ENCODE results near the gene MYO10.

DNA sequence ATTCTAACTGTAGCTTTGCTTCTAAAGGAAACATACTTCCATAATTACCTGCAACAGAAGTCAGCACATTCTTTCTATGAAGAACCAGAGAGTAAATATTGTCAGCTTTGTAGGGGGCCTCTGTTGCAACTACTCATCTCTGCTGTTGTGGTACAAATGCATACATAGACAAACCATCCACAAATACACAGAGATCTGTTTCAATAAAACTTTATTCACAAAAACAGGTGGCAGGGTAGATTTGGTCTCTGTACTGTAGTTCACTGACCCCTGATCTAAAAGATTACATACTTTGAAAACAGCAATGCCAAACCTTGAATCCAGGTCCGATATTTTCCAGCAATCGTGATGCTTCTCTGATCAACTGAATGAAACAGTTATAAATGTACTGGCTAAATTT, 274.4 kb downstream of the MYO10 start:
- no peak for TF ChIP-seq EZH2 (IDR thresholded peaks at IDR 0.05; ENCODE audit: low read depth, unreplicated experiment)
- TF ChIP-seq, protein P1, sequence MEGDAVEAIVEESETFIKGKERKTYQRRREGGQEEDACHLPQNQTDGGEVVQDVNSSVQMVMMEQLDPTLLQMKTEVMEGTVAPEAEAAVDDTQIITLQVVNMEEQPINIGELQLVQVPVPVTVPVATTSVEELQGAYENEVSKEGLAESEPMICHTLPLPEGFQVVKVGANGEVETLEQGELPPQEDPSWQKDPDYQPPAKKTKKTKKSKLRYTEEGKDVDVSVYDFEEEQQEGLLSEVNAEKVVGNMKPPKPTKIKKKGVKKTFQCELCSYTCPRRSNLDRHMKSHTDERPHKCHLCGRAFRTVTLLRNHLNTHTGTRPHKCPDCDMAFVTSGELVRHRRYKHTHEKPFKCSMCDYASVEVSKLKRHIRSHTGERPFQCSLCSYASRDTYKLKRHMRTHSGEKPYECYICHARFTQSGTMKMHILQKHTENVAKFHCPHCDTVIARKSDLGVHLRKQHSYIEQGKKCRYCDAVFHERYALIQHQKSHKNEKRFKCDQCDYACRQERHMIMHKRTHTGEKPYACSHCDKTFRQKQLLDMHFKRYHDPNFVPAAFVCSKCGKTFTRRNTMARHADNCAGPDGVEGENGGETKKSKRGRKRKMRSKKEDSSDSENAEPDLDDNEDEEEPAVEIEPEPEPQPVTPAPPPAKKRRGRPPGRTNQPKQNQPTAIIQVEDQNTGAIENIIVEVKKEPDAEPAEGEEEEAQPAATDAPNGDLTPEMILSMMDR (conservative IDR thresholded peaks at IDR 0.05; ENCODE audit: low read depth in 2 of 2) = no peak
- TF ChIP-seq, protein P2, sequence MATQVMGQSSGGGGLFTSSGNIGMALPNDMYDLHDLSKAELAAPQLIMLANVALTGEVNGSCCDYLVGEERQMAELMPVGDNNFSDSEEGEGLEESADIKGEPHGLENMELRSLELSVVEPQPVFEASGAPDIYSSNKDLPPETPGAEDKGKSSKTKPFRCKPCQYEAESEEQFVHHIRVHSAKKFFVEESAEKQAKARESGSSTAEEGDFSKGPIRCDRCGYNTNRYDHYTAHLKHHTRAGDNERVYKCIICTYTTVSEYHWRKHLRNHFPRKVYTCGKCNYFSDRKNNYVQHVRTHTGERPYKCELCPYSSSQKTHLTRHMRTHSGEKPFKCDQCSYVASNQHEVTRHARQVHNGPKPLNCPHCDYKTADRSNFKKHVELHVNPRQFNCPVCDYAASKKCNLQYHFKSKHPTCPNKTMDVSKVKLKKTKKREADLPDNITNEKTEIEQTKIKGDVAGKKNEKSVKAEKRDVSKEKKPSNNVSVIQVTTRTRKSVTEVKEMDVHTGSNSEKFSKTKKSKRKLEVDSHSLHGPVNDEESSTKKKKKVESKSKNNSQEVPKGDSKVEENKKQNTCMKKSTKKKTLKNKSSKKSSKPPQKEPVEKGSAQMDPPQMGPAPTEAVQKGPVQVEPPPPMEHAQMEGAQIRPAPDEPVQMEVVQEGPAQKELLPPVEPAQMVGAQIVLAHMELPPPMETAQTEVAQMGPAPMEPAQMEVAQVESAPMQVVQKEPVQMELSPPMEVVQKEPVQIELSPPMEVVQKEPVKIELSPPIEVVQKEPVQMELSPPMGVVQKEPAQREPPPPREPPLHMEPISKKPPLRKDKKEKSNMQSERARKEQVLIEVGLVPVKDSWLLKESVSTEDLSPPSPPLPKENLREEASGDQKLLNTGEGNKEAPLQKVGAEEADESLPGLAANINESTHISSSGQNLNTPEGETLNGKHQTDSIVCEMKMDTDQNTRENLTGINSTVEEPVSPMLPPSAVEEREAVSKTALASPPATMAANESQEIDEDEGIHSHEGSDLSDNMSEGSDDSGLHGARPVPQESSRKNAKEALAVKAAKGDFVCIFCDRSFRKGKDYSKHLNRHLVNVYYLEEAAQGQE (IDR thresholded peaks at IDR 0.05; ENCODE audit: unreplicated experiment) = no peak

Measured in GM23338 (cell line).